Transverse colon (tissue), 4 donors: ENCODE data around the gene DPM2. TPM values are rescaled to one million over a fixed set of nuclear protein-coding genes. Genes with fewer than 3 reads are reported as not detected.

Source experiments
- DNase-seq: peaks from one replicate; pipeline ENCODE4 v3.0.0-alpha.2; 2019
- H3K27ac ChIP-seq, 4 donors: fragments of 200-600 bp; sonication (generic); 2 replicates each; pipeline ENCODE4 v1.5.1; 2016 to 2018; ENCODE audit warnings: inconsistent platforms in 4 of 4
- H3K27me3 ChIP-seq: fragments of 200-600 bp; sonication (generic); 2 replicates; pipeline ENCODE4 v1.5.1; 2017; ENCODE audit warnings: inconsistent platforms
- H3K36me3 ChIP-seq, 4 donors: fragments of 200-600 bp; sonication (generic); 2 replicates each; pipeline ENCODE4 v1.5.1; 2017 to 2019; ENCODE audit warnings: inconsistent platforms in 4 of 4
- H3K4me1 ChIP-seq, 4 donors: fragments of 200-600 bp; sonication (generic); 2 replicates each; pipeline ENCODE4 v1.5.1; 2017 to 2020; ENCODE audit warnings: inconsistent platforms in 4 of 4
- H3K4me3 ChIP-seq, 4 donors: fragments of 200-600 bp; sonication (generic); 1 replicate in 1 of 4; 2 replicates in 3 of 4; pipeline versions ENCODE4 v1.5.1 to v1.6.1; 2017 to 2019; ENCODE audit warnings: inconsistent platforms in 4 of 4
- H3K9me3 ChIP-seq, 2 donors: fragments of 200-600 bp; sonication (generic); 2 replicates each; pipeline ENCODE4 v1.5.1; 2017 to 2019; ENCODE audit warnings: inconsistent platforms in 2 of 2
- EP300 ChIP-seq: sonication (generic); formaldehyde crosslinking; IDR thresholded peaks from one replicate; pipeline ENCODE4 v1.6.1; 2017; ENCODE audit warnings: antibody characterized with exemption, low read depth
- POLR2A ChIP-seq: fragments of 450-650 bp; IDR thresholded peaks from one replicate; pipeline ENCODE4 v1.6.1; 2016; ENCODE audit warnings: antibody characterized with exemption, mild to moderate bottlenecking, moderate library complexity
- POLR2AphosphoS5 ChIP-seq, 3 donors: sonication (generic); formaldehyde crosslinking; IDR thresholded peaks; one replicate each; pipeline ENCODE4 v1.6.1; 2016; ENCODE audit warnings: antibody characterized with exemption in 3 of 3
- WGBS, 2 donors: methylation state at CpG; one replicate each; pipeline ENCODE4 v1.1.5; 2018; ENCODE audit warnings: low coverage in 1 of 2; 5-methylcytosine and 5-hydroxymethylcytosine counted together
- in situ Hi-C, 4 donors: fragments of 200-750 bp; cut with MboI; loops; one replicate each; pipeline versions ENCODE4 v1.15.0 to v1.15.1; 2017; ENCODE audit warnings: low sequenced_read_pairs in 3 of 4, low pct_ligation_motif_present in 1 of 4, low pct_unique_long_range_greater_than_20kb in 1 of 4
- intact Hi-C: fragments of 100-400 bp; cut with DNase I; formaldehyde crosslinking; loops from one replicate; pipeline ENCODE4 v1.15.1; 2023; ENCODE audit warnings: low total_unique reads
- total RNA-seq, 4 donors: library from RNA; depleted of rRNA; stranded (reverse); fragments of >200 nt; gene quantifications; one replicate each; pipeline ENCODE4 v1.1.0, GENCODE V29; 2016
- TF ChIP-seq, protein P1 (sequence below), 5 experiments: fragments of 200-600 bp in 3 of 5; fragments of 450-650 bp in 2 of 5; sonication (generic) in 3 of 5; IDR thresholded peaks; 1 replicate in 2 of 5; 2 replicates in 3 of 5; pipeline ENCODE4 v1.5.1; 2016 to 2017; ENCODE audit warnings: antibody characterized with exemption in 5 of 5, inconsistent platforms in 3 of 5, mild to moderate bottlenecking in 2 of 5, moderate library complexity in 1 of 5

DPM2 gene
- total RNA-seq, 4 donors from 2014 or later: 20.6 to 249 (median 26.3) TPM

DNA sequence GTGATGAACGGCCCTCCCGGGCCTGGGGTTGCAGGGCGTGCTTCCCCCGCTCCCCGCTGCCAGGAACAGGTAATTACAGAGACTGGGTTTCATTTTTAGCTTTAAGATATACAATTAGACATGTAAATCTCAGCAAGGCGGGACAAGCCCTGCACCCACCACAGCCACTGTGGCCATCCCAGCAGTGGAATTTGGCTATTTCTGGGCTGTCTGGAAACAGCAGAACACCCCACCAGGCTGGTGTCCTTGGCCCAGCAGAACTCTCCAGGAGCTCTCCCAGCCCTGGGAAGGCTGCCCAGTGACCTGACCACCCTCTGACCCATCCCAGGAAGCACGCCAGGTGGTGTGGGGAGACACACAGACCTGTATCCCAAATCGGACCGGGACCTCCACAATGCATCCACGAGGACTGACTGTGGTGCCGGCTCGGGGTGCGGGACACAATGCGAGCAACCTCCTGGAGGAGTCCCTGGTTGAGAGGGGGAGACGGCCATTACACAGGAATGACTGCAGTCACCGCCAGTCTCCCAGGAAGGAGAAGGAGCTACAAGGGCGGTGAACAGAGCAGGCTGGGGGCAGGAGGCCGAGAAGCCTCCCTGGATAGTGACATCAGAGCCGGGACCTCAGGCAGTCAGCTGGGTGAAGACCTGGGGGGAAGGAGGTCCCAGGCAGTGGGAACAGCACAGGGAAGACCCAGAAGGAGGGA is 25.9 kb upstream of the DPM2 start:
- 65% methylated on average over 18 of the region's 19 CpGs; no CpG with 5 or more reads in 1 of the 2 donors for WGBS, 2 donors
- no peaks in the 10 kb centered on the region for H3K36me3 ChIP-seq
- TF ChIP-seq, protein P1, sequence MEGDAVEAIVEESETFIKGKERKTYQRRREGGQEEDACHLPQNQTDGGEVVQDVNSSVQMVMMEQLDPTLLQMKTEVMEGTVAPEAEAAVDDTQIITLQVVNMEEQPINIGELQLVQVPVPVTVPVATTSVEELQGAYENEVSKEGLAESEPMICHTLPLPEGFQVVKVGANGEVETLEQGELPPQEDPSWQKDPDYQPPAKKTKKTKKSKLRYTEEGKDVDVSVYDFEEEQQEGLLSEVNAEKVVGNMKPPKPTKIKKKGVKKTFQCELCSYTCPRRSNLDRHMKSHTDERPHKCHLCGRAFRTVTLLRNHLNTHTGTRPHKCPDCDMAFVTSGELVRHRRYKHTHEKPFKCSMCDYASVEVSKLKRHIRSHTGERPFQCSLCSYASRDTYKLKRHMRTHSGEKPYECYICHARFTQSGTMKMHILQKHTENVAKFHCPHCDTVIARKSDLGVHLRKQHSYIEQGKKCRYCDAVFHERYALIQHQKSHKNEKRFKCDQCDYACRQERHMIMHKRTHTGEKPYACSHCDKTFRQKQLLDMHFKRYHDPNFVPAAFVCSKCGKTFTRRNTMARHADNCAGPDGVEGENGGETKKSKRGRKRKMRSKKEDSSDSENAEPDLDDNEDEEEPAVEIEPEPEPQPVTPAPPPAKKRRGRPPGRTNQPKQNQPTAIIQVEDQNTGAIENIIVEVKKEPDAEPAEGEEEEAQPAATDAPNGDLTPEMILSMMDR (IDR thresholded peaks at IDR 0.05): no peak
- TF ChIP-seq EP300 (peak; percentile 66), POLR2A (no peak), POLR2AphosphoS5 (IDR thresholded peaks at IDR 0.05) (peak; percentile 17 to 67 (median 62))
- no peak overlapping the region for H3K4me3 ChIP-seq
- no peaks in the 10 kb centered on the region for H3K9me3 ChIP-seq
- no peaks in the 10 kb centered on the region for H3K27me3 ChIP-seq
- peaks cover 79 to 90% (median 86%) of the 10 kb centered on the region in 4 donors for H3K4me1 ChIP-seq
- intact Hi-C loops: no loop called here
- peak overlapping the region; percentile 94 to 98 (median 98) for H3K27ac ChIP-seq
- in situ Hi-C loops: loop anchor here in 1 of 4 donors (25.0 kb wide), 1 partner anchor 149 kb away; no protein-coding TSS in a partner anchor
- no peak for DNase-seq

DNA sequence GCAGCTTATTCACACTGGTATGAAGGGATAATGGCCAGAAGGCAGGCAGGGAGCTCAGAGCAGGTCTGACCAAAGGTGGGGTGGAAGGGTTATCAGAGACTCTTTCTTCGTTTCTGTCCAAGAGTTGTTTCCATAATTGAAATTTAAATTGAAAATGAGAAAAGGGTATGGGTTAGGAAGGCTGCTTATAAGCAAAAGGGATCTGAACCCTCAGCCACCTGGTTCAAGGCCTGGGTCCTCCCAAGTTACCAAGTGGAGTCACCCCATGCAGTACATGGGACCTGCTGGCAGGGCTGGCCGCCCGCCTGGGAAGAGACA is 25.3 kb upstream of the DPM2 start:
- H3K36me3 ChIP-seq: no peaks in the 10 kb centered on the region
- H3K27ac ChIP-seq: peak overlapping the region; percentile 94 to 98 (median 98)
- in situ Hi-C loops: loop anchor here in 1 of 4 donors (25.0 kb wide), 1 partner anchor 149 kb away; no protein-coding TSS in a partner anchor
- intact Hi-C loops: no loop called here
- H3K4me1 ChIP-seq: peaks cover 74 to 84% (median 81%) of the 10 kb centered on the region in 4 donors
- no peak for DNase-seq
- WGBS, 2 donors: 71 to 82% methylated on average over 1 to 3 of the region's 3 CpGs
- H3K4me3 ChIP-seq: no peak overlapping the region
- H3K27me3 ChIP-seq: no peaks in the 10 kb centered on the region
- TF ChIP-seq EP300 (no peak), POLR2AphosphoS5 (IDR thresholded peaks at IDR 0.05) (no peak), POLR2A (no peak)
- H3K9me3 ChIP-seq: no peaks in the 10 kb centered on the region

DNA sequence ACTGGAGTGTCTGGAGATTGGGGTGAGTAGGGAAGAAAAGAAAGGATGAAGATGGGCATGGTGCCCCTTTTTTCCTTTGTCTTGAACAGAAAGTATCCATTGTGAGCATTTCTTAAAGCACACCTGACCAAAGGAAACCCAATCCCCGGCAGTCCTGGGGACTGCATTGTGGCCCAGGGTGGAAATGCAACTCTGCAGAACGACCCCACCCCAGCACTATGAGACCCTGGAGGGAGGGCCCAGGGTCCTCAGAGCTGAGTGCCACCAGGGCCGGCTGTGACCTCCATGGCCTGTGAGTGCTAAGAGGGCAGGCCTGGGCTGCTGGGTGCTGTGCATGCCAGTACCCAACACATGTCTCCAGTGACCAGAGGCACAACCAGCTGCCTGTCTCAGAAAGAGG is 24.6 kb upstream of the DPM2 start:
- H3K27ac ChIP-seq: peak overlapping the region; percentile 94 to 98 (median 98)
- in situ Hi-C loops (loop anchor here in 1 of 4 donors (25.0 kb wide), 1 partner anchor 150 kb away; no protein-coding TSS in a partner anchor), intact Hi-C loops (no loop called here)
- no peaks in the 10 kb centered on the region for H3K36me3 ChIP-seq
- 52% methylated on average over 3 of the region's 3 CpGs; no CpG with 5 or more reads in 1 of the 2 donors for WGBS, 2 donors
- H3K4me3 ChIP-seq: no peak overlapping the region
- H3K9me3 ChIP-seq: no peaks in the 10 kb centered on the region
- peaks cover 69 to 77% (median 73%) of the 10 kb centered on the region in 4 donors for H3K4me1 ChIP-seq
- no peaks in the 10 kb centered on the region for H3K27me3 ChIP-seq
- TF ChIP-seq, protein P1 (IDR thresholded peaks at IDR 0.05): no peak
- no peak for TF ChIP-seq EP300
- TF ChIP-seq POLR2A: no peak
- no peak for TF ChIP-seq POLR2AphosphoS5 (IDR thresholded peaks at IDR 0.05)
- DNase-seq: no peak

DNA sequence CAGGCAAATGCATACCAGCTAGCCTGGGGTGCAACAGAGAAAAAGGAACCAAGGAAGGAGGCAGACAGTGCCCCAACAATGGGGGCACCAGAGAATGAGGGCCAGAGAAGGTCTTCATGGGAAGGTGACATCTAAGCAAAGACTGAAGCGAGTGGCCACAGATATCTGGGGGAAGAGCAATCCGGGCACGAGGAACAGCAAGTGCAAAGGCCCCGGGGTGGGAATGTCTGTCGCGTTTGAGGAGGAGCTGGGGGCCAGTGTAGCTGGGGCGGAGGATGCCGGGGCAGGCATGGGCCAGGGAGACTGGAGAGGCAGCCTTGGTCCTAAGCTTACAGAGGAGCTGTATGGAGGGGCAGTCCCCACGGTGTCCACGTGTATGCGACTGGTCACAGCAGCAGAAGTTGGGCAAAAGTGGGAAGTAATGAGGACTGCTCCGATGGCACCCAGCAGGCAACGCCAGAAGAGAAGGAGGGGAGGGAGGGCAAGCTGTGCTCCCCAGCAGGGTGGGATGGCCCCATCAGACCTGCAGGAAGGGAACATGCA is 24.0 kb upstream of the DPM2 start:
- 94% methylated on average over 13 of the region's 13 CpGs; no CpG with 5 or more reads in 1 of the 2 donors for WGBS, 2 donors
- DNase-seq: no peak
- Histone ChIP-seq H3K9me3 (no peaks in the 10 kb centered on the region), H3K4me3 (no peak overlapping the region), H3K27ac (peak overlapping the region; percentile 94 to 98 (median 98)), H3K36me3 (no peaks in the 10 kb centered on the region), H3K4me1 (peaks cover 64 to 75% (median 69%) of the 10 kb centered on the region in 4 donors), H3K27me3 (no peaks in the 10 kb centered on the region)
- in situ Hi-C loops: loop anchor here in 1 of 4 donors (25.0 kb wide), 1 partner anchor 151 kb away; no protein-coding TSS in a partner anchor
- TF ChIP-seq POLR2A (no peak), EP300 (no peak), POLR2AphosphoS5 (IDR thresholded peaks at IDR 0.05) (no peak)
- TF ChIP-seq, protein P1 (IDR thresholded peaks at IDR 0.05): no peak
- intact Hi-C loops: no loop called here
